Renal pelvis (tissue), 12 donors: Measurements from ENCODE around the gene ANAPC2. TPM values are rescaled to one million over a fixed set of nuclear protein-coding genes. Genes with fewer than 3 reads are reported as not detected.

Experiments
- DNase-seq: peaks from one replicate; pipeline ENCODE4 v3.0.0-alpha.2; 2013
- long read RNA-seq, 16 experiments: transcript quantifications; one replicate each; lab custom pipeline, GENCODE V29; 2026
- polyA plus RNA-seq, 3 donors: library from polyadenylated mRNA; unstranded; fragments of 120-200 nt; gene quantifications; one replicate each; pipeline ENCODE4 v1.2.1, GENCODE V29; 2013; ENCODE audit not compliant: insufficient read length in 3 of 3

Gene ANAPC2, protein sequence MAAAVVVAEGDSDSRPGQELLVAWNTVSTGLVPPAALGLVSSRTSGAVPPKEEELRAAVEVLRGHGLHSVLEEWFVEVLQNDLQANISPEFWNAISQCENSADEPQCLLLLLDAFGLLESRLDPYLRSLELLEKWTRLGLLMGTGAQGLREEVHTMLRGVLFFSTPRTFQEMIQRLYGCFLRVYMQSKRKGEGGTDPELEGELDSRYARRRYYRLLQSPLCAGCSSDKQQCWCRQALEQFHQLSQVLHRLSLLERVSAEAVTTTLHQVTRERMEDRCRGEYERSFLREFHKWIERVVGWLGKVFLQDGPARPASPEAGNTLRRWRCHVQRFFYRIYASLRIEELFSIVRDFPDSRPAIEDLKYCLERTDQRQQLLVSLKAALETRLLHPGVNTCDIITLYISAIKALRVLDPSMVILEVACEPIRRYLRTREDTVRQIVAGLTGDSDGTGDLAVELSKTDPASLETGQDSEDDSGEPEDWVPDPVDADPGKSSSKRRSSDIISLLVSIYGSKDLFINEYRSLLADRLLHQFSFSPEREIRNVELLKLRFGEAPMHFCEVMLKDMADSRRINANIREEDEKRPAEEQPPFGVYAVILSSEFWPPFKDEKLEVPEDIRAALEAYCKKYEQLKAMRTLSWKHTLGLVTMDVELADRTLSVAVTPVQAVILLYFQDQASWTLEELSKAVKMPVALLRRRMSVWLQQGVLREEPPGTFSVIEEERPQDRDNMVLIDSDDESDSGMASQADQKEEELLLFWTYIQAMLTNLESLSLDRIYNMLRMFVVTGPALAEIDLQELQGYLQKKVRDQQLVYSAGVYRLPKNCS
- 10 to 100 TPM; 46.2 to 55.9 (median 51.3) TPM for polyA plus RNA-seq
- long read RNA-seq, donor 1, transcript ANAPC2-201 (13 exons, 2,632 nt) = major isoform, 6 of 411 reads
- long read RNA-seq, donor 1, partial matches to known transcripts = 389 of 411 reads
- long read RNA-seq, donor 1, other reads (novel, unspliced or antisense) = 11 of 411 reads
- long read RNA-seq, donor 2, transcript ANAPC2-201 (13 exons, 2,632 nt) = major isoform, 7 of 162 reads
- long read RNA-seq, donor 2, transcript ANAPC2-208 (2 exons, 1,565 nt) = major isoform, 7 of 162 reads
- long read RNA-seq, donor 2, partial matches to known transcripts = 87 of 162 reads
- long read RNA-seq, donor 2, other reads (novel, unspliced or antisense) = 61 of 162 reads
- long read RNA-seq, donor 3, transcript ANAPC2-208 (2 exons, 1,565 nt) = major isoform, 8 of 10 reads
- long read RNA-seq, donor 3, partial matches to known transcripts = 0 of 10 reads
- long read RNA-seq, donor 3, other reads (novel, unspliced or antisense) = 0 of 10 reads
- long read RNA-seq, donor 4, transcript ANAPC2-201 (13 exons, 2,632 nt) = major isoform, 9 of 11 reads
- long read RNA-seq, donor 4, partial matches to known transcripts = 0 of 11 reads
- long read RNA-seq, donor 4, other reads (novel, unspliced or antisense) = 0 of 11 reads
- long read RNA-seq, donor 5, partial matches to known transcripts = 0 of 5 reads
- long read RNA-seq, donor 5, other reads (novel, unspliced or antisense) = 0 of 5 reads
- long read RNA-seq, donor 6, transcript ANAPC2-201 (13 exons, 2,632 nt) = major isoform, 6 of 34 reads
- long read RNA-seq, donor 6, partial matches to known transcripts = 7 of 34 reads
- long read RNA-seq, donor 6, other reads (novel, unspliced or antisense) = 19 of 34 reads
- long read RNA-seq, donor 7, transcript ANAPC2-201 (13 exons, 2,632 nt) = major isoform, 13 of 200 reads
- long read RNA-seq, donor 7, partial matches to known transcripts = 128 of 200 reads
- long read RNA-seq, donor 7, other reads (novel, unspliced or antisense) = 54 of 200 reads
- long read RNA-seq, donor 8, partial matches to known transcripts = 0 of 3 reads
- long read RNA-seq, donor 8, other reads (novel, unspliced or antisense) = 0 of 3 reads
- long read RNA-seq, donor 9, partial matches to known transcripts = 0 of 10 reads
- long read RNA-seq, donor 9, other reads (novel, unspliced or antisense) = 0 of 10 reads
- long read RNA-seq, donor 10, partial matches to known transcripts = 45 of 107 reads
- long read RNA-seq, donor 10, other reads (novel, unspliced or antisense) = 53 of 107 reads
- long read RNA-seq, donor 11, transcript ANAPC2-208 (2 exons, 1,565 nt) = major isoform, 5 of 11 reads
- long read RNA-seq, donor 11, partial matches to known transcripts = 0 of 11 reads
- long read RNA-seq, donor 11, other reads (novel, unspliced or antisense) = 0 of 11 reads
- long read RNA-seq, donor 12, partial matches to known transcripts = 5 of 14 reads
- long read RNA-seq, donor 12, other reads (novel, unspliced or antisense) = 0 of 14 reads
- long read RNA-seq, donor 13, partial matches to known transcripts = 0 of 3 reads
- long read RNA-seq, donor 13, other reads (novel, unspliced or antisense) = 0 of 3 reads
- long read RNA-seq, donor 14 = 0 reads
- long read RNA-seq, donor 15, transcript ANAPC2-208 (2 exons, 1,565 nt) = minor isoform, 5 of 269 reads
- long read RNA-seq, donor 15, transcript ANAPC2-201 (13 exons, 2,632 nt) = major isoform, 11 of 269 reads
- long read RNA-seq, donor 15, partial matches to known transcripts = 136 of 269 reads
- long read RNA-seq, donor 15, other reads (novel, unspliced or antisense) = 115 of 269 reads
- long read RNA-seq, donor 16, transcript ANAPC2-208 (2 exons, 1,565 nt) = major isoform, 8 of 16 reads
- long read RNA-seq, donor 16, transcript ANAPC2-201 (13 exons, 2,632 nt) = minor isoform, 7 of 16 reads
- long read RNA-seq, donor 16, partial matches to known transcripts = 0 of 16 reads
- long read RNA-seq, donor 16, other reads (novel, unspliced or antisense) = 0 of 16 reads

DNA sequence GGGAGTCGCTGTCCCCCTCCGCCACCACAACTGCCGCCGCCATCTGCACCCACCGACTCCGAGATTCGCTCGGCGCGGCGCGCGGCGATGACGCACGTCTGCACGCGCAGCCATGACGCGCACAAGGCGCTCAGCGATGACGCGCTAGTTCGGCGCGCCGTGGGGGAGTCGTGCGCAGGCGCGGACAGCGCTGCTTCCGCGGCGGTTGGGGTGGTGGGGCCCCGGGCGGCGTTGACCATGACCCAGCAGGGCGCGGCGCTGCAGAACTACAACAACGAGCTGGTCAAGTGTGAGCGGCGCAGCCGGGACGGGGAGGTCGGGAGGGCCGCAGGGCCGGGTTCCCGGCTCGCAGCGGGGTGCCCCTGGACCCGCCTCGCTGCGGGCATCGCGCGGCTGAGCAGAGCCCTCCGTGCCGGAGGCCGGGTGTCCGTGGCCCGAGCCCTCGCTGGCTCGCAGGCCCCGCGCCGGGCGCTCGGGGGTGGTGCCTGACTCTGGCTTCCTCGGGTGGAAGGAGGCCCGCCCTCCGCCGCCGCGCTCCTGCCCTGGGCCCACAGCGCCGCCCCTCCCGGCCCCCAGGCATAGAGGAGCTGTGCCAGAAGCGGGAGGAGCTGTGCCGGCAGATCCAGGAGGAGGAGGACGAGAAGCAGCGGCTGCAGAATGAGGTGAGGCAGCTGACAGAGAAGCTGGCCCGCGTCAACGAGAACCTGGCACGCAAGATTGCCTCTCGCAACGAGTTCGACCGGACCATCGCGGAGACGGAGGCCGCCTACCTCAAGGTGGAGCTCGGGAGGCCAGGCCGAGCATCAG lies at the start of gene ANAPC2, which contains the start of gene SSNA1:
ANAPC2 (minus strand) TSS at position 71 of the 807 bp plus-strand sequence; CDS start at position 43, 28 bp downstream.
SSNA1 (plus strand) TSS at position 187 of the 807 bp plus-strand sequence; CDS start at position 238, 51 bp downstream.
- peak; percentile 93 for DNase-seq

DNA sequence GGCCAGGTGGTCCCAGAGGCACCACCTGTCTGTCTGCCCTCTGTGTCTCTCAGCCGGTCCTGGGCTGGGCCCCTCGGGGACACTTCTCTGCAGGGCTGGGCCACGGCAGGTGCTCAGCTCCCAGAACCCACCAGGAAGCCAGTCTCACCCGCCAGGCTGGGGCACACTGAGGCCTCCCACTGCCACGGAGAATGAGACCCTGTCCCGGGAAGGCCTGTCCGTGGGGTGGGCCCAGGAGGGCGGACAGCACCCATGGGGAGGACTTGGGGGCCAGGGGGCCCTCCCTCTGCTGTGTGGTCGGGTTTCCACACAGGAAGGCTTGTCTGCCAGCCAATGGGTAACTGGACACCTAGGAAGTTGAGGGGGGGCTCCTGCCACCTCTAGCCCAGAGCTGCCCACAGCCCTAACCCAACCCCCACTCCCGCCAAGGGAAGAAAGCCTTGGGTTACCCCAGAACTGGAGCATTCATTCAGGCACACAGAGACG lies 48.6 kb upstream of the ANAPC2 start:
- no peak for DNase-seq

DNA sequence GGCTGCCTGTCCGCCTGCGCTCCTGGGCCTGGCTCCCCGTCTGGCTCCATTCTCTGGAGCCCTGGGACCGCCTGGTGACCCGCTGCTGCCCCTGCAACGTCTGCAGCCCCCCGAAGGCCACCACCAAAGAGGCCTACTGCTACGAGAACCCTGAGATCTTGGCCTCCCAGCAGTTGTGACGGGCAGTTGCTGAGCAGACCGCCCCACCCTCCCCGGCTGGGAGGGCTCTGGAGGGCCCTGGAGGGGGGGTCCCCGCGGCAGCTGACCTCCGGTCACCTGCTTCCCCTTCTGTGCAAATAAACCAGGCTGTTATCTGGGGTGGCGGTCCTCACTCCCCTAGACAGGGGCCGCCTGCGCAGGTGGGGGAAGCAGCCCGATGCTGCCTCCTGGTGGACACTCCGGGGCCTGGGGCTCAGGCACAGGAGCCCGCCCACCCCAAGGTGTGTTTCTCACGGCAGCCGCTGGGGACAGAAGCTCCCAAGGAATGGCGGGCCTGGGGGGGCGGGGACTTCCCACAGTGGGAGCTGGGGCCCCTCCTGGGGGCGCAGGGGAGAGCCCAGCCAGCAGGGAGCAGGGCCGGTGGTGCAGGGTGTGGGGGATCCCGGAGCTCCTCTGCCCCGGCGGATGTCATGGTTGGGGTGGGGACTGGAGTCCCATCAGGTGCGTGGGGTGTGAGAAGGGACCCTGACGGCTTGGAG lies 48.0 kb upstream of the ANAPC2 start:
- DNase-seq = peak; percentile 82

DNA sequence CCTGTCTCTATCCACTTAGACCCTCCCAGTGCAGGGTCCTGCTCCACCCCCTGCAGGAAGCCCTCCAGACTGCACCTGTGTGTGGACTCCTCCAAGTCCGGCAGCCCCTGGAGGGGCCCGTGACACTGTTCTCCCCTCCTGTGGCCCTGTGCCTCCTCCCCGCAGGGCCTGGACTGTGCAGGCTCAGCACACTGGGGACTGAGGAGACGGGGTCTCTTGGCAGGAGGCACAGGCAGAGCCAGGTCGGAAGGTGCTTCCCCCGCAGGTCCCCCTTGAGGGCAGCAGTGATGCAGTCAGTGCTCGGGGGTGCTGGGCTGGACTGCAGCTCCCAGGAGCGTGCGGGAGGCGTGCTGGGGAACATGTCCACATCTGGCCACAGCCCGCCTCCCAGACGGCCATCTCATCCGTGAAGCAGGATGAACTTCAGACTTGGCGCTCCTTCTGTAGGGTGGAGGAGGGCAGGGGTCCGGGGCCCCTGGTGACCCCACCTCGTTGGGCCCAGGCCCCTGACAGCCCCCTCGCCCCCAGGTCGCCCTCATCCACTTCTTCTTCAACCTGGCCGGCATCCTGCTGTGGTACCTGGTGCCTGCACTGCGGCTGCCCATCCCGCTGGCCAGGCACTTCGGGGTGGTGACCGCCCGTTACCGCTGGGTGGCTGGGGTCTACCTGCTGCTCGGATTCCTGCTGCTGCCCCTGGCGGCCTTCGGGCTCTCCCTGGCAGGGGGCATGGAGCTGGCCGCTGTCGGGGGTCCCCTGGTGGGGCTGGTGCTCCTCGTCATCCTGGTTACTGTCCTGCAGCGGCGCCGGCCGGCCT lies 47.3 kb upstream of the ANAPC2 start:
- DNase-seq = no peak

DNA sequence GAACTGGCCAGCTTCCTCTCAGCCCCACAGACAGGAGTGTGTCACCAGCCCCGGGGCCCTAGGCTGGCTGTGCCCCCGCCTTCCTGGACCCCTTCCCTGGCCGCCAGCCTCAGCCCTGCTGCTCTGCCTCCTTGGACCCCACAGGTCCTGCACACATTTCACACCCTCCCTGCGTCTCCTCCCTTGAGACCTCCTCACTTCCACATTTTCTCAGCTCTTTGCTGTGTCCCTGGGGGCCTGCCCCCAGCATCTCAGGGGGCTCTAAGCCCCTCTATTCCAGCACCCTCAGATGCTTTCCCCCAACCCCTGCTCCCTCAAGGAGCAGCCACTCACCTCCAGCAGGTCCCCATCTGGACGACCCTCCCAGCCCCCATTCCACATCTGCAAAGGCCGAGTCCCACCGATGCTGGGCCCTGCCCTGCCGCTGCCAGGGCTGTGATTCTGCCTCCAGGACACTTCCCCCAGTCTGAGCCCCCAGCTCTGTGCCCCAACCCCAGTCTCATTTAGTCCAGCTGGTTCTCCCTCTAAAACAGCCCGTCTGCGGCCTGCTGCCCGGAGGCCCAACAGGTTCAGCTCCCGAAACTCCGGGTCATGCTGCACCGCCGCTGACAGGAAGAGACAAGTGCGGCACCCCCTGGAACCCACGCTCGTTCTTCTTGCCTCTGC lies 46.5 kb upstream of the ANAPC2 start:
- DNase-seq = no peak

DNA sequence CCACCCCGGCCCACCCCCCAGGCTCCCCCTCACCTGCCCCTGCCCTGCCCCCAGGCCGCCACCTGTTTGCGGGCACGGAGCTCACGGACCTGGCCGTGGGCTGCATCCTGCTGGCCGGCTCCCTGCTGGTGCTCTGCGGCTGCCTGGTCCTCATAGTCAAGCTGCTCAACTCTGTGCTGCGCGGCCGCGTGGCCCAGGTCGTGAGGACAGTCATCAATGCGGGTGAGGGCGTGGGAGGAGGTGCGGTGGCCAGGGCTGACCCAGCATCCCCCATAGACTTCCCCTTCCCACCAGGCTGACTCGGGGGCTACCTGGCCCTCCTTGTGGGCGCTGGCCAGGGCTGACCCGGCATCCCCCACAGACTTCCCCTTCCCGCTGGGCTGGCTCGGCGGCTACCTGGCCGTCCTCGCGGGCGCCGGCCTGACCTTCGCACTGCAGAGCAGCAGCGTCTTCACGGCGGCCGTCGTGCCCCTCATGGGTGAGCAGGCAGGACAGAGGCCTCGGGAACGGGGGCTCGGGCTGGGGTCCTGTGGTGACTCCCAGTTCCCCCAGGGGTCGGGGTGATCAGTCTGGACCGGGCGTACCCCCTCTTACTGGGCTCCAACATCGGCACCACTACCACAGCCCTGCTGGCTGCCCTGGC lies 45.8 kb upstream of the ANAPC2 start:
- DNase-seq = no peak

DNA sequence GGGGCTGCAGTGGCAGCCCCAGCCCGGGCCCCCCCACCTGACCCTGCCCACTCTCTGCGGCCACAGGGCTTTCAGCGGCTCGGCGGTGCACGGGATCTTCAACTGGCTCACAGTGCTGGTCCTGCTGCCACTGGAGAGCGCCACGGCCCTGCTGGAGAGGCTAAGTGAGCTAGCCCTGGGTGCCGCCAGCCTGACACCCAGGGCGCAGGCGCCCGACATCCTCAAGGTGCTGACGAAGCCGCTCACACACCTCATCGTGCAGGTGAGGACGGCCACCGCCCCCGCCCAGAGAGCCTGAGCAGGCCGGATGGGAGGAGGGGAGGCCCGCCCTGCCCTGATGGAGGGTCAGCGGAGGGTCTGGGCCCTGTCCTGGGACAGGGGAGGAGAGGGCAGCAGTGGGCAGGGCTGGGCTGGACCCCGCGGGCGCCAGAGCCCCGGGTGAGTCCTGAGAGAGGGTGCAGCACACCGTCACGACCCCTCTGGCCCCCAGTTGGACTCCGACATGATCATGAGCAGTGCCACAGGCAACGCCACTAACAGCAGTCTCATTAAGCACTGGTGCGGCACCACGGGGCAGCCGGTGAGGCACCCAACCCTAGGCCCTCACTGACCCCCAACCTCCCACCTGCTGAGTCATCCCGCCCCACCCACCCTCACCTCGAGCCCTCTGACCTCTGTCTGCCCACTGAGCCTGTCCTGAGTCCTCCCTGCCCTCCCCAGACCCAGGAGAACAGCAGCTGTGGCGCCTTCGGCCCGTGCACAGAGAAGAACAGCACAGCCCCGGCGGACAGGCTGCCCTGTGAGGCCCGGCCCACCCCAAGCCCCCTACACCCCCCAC lies 45.0 kb upstream of the ANAPC2 start:
- no peak for DNase-seq

DNA sequence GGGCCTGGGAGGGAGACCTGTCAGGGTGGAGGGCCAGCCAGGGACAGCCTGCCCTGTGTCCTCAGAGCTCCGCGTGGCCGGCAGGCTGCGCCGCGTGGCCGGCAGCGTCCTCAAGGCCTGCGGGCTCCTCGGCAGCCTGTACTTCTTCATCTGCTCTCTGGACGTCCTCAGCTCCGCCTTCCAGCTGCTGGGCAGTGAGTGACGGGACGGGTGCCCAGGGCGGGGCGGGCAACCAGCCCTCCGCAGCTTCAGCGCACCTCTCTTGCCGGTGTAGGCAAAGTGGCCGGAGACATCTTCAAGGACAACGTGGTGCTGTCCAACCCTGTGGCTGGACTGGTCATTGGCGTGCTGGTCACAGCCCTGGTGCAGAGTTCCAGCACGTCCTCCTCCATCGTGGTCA lies 44.1 kb upstream of the ANAPC2 start:
- DNase-seq = no peak

DNA sequence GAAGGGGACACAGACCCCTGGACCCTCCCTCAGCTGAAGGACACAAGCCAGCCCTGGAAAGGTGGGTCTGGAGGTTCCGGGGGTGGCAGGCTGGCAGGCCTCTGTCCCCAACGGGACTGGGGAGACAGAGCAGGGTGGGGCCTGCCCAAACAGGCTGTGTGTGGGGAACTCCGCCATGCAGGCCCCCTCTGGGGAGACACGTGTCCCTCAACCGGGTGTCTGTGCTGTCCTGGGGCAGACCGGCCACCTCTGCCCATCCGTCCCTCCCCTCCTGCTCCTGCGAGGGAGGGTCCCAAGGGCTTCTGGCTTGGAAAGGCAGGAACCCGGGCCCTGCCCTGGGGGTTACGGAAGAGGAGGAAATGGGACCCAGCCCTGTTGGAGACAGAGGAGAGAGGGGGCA lies 43.7 kb upstream of the ANAPC2 start:
- no peak for DNase-seq

DNA sequence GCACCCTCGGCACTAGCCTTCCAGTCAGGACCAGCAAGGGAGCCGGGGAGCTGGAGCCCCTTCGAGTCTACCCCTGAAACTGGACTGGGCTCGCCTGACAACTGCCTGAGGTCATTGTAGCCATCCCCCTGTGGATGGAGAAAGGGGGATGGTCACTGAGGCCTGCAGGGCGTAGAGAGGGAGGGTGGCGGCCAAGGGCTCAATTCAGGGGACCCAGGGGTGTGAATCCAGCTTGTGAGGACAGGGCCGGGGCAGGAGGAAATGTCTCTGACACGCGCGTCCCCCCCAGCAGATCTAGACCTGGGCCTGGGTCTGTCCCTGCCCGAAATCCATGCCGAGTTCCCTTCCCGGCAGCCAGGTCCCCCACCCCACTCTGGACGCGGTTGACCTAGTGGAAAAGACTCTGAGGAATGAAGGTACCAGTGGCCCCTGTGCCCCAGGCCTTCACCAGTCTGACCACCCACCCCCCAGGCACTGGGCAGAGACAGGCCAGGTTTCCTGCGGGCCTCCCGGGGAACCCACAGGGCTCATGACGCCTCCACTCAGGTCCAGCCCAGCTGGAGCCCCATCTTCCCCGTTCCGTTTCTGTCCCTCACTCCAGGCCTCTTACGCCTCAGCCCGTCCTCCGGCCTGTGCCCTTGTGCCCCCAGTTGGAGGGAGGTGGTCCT lies 43.1 kb upstream of the ANAPC2 start:
- DNase-seq = no peak

DNA sequence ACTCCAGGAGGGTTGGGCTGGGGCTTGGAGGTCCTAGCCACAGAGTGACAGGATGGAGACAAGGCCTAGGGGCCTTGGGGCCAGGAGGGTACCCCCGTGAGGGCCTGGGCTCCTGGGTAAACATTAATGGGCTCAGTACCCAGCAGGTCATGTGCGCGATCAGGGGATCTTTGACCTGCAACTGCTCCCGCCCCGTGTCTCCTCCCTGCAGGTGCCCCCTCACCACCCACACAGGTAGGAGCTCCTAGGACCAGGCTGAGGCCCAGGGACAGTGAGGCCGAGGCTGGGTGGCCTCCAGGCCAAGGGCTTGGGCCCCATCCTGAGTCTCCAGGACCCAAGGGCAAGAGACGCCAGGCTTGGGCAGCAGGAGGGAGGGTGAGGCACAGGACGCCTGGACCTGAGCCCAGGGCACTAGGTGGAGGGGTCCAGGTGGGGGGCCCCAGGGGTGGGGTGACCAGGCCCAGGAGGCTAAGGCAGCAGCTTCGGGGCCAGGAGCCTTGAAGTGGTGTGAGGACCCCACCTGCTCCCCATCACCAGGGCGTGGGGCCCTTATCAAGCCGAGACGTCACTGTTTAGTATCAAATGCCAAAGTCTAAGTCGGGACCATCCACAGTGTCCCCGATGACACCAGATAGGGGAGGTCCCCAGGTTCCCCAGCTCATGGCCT lies 42.5 kb upstream of the ANAPC2 start, which contains the start of gene SLC34A3:
SLC34A3 (plus strand) TSS at position 197 of the 667 bp plus-strand sequence. CDS start 802 bp downstream, outside the sequence.
- no peak for DNase-seq
